ENCODE data around the gene MARK2. TPM values are rescaled to one million over a fixed set of nuclear protein-coding genes. Genes with fewer than 3 reads are reported as not detected.

Gene MARK2
- total and polyA plus RNA-seq, 2 of the 8 experiments (the other 6 are each of a cell fraction or from before 2014, with no cell fraction given) = 19.3 to 58.5 TPM

GRCh38 chr11:63904743-63905142 is 65.8 kb downstream of the MARK2 start:
- Histone ChIP-seq H3K27ac (ENCODE audit: low read depth, low read length) (no peak overlapping the region), H3K56ac (replicated peaks; ENCODE audit: insufficient read length, low read depth, low read length) (no peak overlapping the region), H3K4ac (replicated peaks; ENCODE audit: insufficient read length, low read depth, low read length) (no peak overlapping the region), H2BK15ac (ENCODE audit: low read length) (no peak overlapping the region), H2AK5ac (ENCODE audit: low read depth, low read length) (no peak overlapping the region), H3K23ac (ENCODE audit: insufficient read length) (no peak overlapping the region), H3K27me3 (replicated peaks in 1 of 4; ENCODE audit: control insufficient read depth in 3 of 4, extremely low read depth in 1 of 4, insufficient read depth in 3 of 4, low read length in 3 of 4) (no peaks in the 10 kb centered on the region), H2AFZ (ENCODE audit: low read length) (no peak overlapping the region), H2BK5ac (ENCODE audit: low read depth, low read length) (no peak overlapping the region), H3K79me2 (ENCODE audit: control insufficient read depth in 1 of 2, insufficient read depth in 2 of 2, low read length in 2 of 2) (no peaks in the 10 kb centered on the region), H3K4me1 (replicated peaks in 1 of 4; ENCODE audit: control insufficient read depth in 3 of 4, insufficient read depth in 4 of 4, low read length in 3 of 4) (peaks cover 0 to 38% (median 28%) of the 10 kb centered on the region in 4 experiments; a peak in 6 of 7 replicates), H4K20me1 (replicated peaks in 1 of 2; ENCODE audit: control insufficient read depth in 1 of 2, insufficient read depth in 2 of 2, low read length in 2 of 2) (peaks cover 5 to 11% of the 10 kb centered on the region in 2 experiments), H2BK20ac (ENCODE audit: low read length) (no peak overlapping the region), H3K9ac (replicated peaks in 1 of 4; ENCODE audit: extremely low read depth in 1 of 4, low read depth in 3 of 4, low read length in 3 of 4) (no peak overlapping the region), H3K36me3 (ENCODE audit: control insufficient read depth in 2 of 4, insufficient read depth in 4 of 4, low read length in 3 of 4) (peaks cover 22 to 52% (median 36%) of the 10 kb centered on the region in 4 experiments), H3K79me1 (ENCODE audit: low read depth, low read length) (peaks cover 7% of the 10 kb centered on the region), H4K91ac (replicated peaks; ENCODE audit: insufficient read length, low read length) (no peak overlapping the region), H4K5ac (ENCODE audit: insufficient read length, low read depth, low read length) (no peak overlapping the region), H3K18ac (ENCODE audit: extremely low read depth, low read length) (no peak overlapping the region), H3K14ac (ENCODE audit: insufficient read length) (no peak overlapping the region), H4K8ac (ENCODE audit: extremely low read depth, insufficient read depth, low read length) (no peak overlapping the region; the same call in 1 of the 2 replicates), H3K4me2 (ENCODE audit: insufficient read depth in 1 of 2, low read depth in 2 of 2, low read length in 2 of 2) (no peak overlapping the region), H2BK12ac (ENCODE audit: low read depth, low read length) (no peak overlapping the region), H3K9me3 (ENCODE audit: insufficient read depth in 2 of 2, low read depth in 1 of 2, low read length in 1 of 2) (no peaks in the 10 kb centered on the region), H3K4me3 (ENCODE audit: extremely low read depth in 1 of 4, insufficient read depth in 2 of 4, low read depth in 3 of 4, low read length in 4 of 4) (no peak overlapping the region), H2BK120ac (replicated peaks; ENCODE audit: low read depth, low read length) (no peak overlapping the region), H3K23me2 (ENCODE audit: low read depth, low read length) (no peaks in the 10 kb centered on the region; the same call in 1 of the 2 replicates)
- no peak for FAIRE-seq
- DNase-seq (ENCODE audit: low read depth in 1 of 2, low spot score in 2 of 2) = no peak
- 90% methylated on average over 13 of the region's 13 CpGs; no CpG with 5 or more reads in 1 of the 2 experiments for WGBS, 2 experiments (ENCODE audit: extremely low coverage in 1 of 2, insufficient coverage in 1 of 2, insufficient read length in 1 of 2, insufficient replicate concordance in 2 of 2, low coverage in 1 of 2, low lambda C conversion rate in 2 of 2, missing lambda C conversion rate in 1 of 2)
- ChIA-PET CTCF (ENCODE audit: partially characterized antibody) (interaction anchor here (1.0 to 11.1 kb wide), 3 partner anchors 11 to 69 kb away, joined by 3 to 163 read pairs (median 7); partner anchors contain the start of gene MARK2), POLR2A (ENCODE audit: partially characterized antibody) (interaction anchor here (1.3 to 3.5 kb wide), 2 partner anchors 14 to 136 kb away, joined by 3 to 14 read pairs; partner anchors contain the start of genes RCOR2 and ZFTA)
- no peak for TF ChIP-seq CEBPB (IDR thresholded peaks at IDR 0.05; ENCODE audit: low read depth, low read length)
- no peak for TF ChIP-seq JUND (IDR thresholded peaks at IDR 0.05; ENCODE audit: low read length)
- TF ChIP-seq MAX (IDR thresholded peaks at IDR 0.05) = no peak
- no peak for TF ChIP-seq BRCA1 (IDR thresholded peaks at IDR 0.05; ENCODE audit: low read depth, low read length)
- no peak for TF ChIP-seq CHD1 (IDR thresholded peaks at IDR 0.05; ENCODE audit: low read depth, low read length)
- TF ChIP-seq POLR2AphosphoS5 (IDR thresholded peaks at IDR 0.05; ENCODE audit: low read depth, low read length) = no peak
- no peak for TF ChIP-seq HDAC6 (IDR thresholded peaks at IDR 0.05; ENCODE audit: low read depth, low read length)
- no peak for TF ChIP-seq GTF2F1 (IDR thresholded peaks at IDR 0.05; ENCODE audit: borderline replicate concordance, low read depth, low read length)
- TF ChIP-seq CBX8 (IDR thresholded peaks at IDR 0.05; ENCODE audit: borderline replicate concordance, low read depth, low read length) = no peak
- no peak for TF ChIP-seq SIRT6 (IDR thresholded peaks at IDR 0.05; ENCODE audit: low read length)
- TF ChIP-seq CTBP2 (IDR thresholded peaks at IDR 0.05; ENCODE audit: borderline replicate concordance, insufficient read depth, insufficient read length, low read length) = no peak
- no peak for TF ChIP-seq BCL11A (IDR thresholded peaks at IDR 0.05; ENCODE audit: low read depth in 2 of 2, low read length in 2 of 2)
- no peak for TF ChIP-seq HDAC2 (IDR thresholded peaks at IDR 0.05; ENCODE audit: borderline replicate concordance in 1 of 2, low read depth in 2 of 2, low read length in 2 of 2)
